ENCODE data around the gene REEP1.

- TF ChIP-seq CTCF (IDR thresholded peaks at IDR 0.05) (no peak), POLR2A (IDR thresholded peaks at IDR 0.05) (no peak)
Observed at GRCh38 chr2:86193901-86194567, 143.4 kb downstream of the REEP1 start.
